Activated CD4-positive, CD25-positive, alpha-beta regulatory T cell treated with anti-CD3 and anti-CD28 coated beads, Interleukin-2, amount 50 U/mL, for 24 hours (primary cell): Measurements from ENCODE around the gene AGTRAP.

Source experiments
- ATAC-seq, 2 donors: fragments of 150-1000 bp; cut with Tn5 transposase; one replicate each; pipeline ENCODE4 v1.10.0; 2021; ENCODE audit warnings: mild to moderate bottlenecking in 1 of 2, moderate library complexity in 1 of 2

Gene AGTRAP

GRCh38 chr1:11735854-11736745, at the start of gene AGTRAP:
Gene AGTRAP (plus strand): TSS chr1:11736136. CDS start chr1:11736209, 73 bp downstream.
- peak; percentile 81 to 90 for ATAC-seq

GRCh38 chr1:11688506-11688905, 47.4 kb upstream of the AGTRAP start:
- no peak for ATAC-seq

- no peak for ATAC-seq
These were observed 45.3 kb upstream of the AGTRAP start for GRCh38 chr1:11690397-11691301.

- no peak for ATAC-seq
These were observed 44.5 kb upstream of the AGTRAP start, which contains the start of gene DRAXIN for GRCh38 chr1:11691302-11691914. Gene DRAXIN (plus strand): TSS chr1:11691710. CDS start chr1:11706259, 14,549 bp downstream.

GRCh38 chr1:11691928-11692711, 43.8 kb upstream of the AGTRAP start:
- no peak for ATAC-seq

GRCh38 chr1:11693024-11693590, 42.8 kb upstream of the AGTRAP start:
- ATAC-seq: peak; percentile 82 to 91

GRCh38 chr1:11693917-11694316, 42.0 kb upstream of the AGTRAP start:
- no peak for ATAC-seq

- ATAC-seq: no peak
These were observed 40.1 kb upstream of the AGTRAP start for GRCh38 chr1:11695861-11696260.

- ATAC-seq: no peak
These were observed 38.6 kb upstream of the AGTRAP start for GRCh38 chr1:11697188-11697892.

GRCh38 chr1:11697893-11698210, 38.1 kb upstream of the AGTRAP start:
- ATAC-seq: no peak

GRCh38 chr1:11700601-11701467, 35.1 kb upstream of the AGTRAP start:
- ATAC-seq: no peak

- no peak for ATAC-seq
These were observed 34.4 kb upstream of the AGTRAP start for GRCh38 chr1:11701551-11701961.

GRCh38 chr1:11701981-11702803, 33.7 kb upstream of the AGTRAP start:
- ATAC-seq: no peak

GRCh38 chr1:11703357-11704193, 32.4 kb upstream of the AGTRAP start:
- ATAC-seq: no peak

- ATAC-seq: no peak
These were observed 31.8 kb upstream of the AGTRAP start for GRCh38 chr1:11704194-11704529.

- ATAC-seq: no peak
These were observed 31.1 kb upstream of the AGTRAP start for GRCh38 chr1:11704691-11705475.

GRCh38 chr1:11705596-11705995, 30.3 kb upstream of the AGTRAP start:
- no peak for ATAC-seq

GRCh38 chr1:11706292-11706691, 29.6 kb upstream of the AGTRAP start:
- no peak for ATAC-seq
